B cell (primary cell): ENCODE measurements around the gene GMPR. TPM values are rescaled to one million over a fixed set of nuclear protein-coding genes. Genes with fewer than 3 reads are reported as not detected.

ENCODE experiments used
- ATAC-seq: fragments of 200-7000 bp; cut with Tn5 transposase; one replicate; pipeline ENCODE4 v1.10.0; 2021; ENCODE audit warnings: low read depth, mild to moderate bottlenecking, moderate number of reproducible peaks, moderate library complexity
- CTCF ChIA-PET: fragments of 350-600 bp; sonication (Branson Sonifier 250); formaldehyde crosslinking; loops from one replicate; lab custom pipeline; 2021; ENCODE audit warnings: antibody characterized with exemption, inconsistent platforms; lab: Charles Lee
- POLR2A ChIA-PET: fragments of 350-600 bp; sonication (Branson Sonifier 250); formaldehyde crosslinking; loops from one replicate; lab custom pipeline; 2021; ENCODE audit warnings: antibody characterized with exemption; lab: Charles Lee
- DNase-seq: peaks from one replicate; pipeline ENCODE4 v3.0.0; 2013
- H2AFZ ChIP-seq: 2 replicates; pipeline ENCODE4 v1.6.1; 2012; ENCODE audit warnings: mild to moderate bottlenecking, low read depth, low read length; ENCODE audit not compliant: insufficient read depth, poor library complexity, severe bottlenecking
- H3K27ac ChIP-seq, 2 donors: 1 replicate in 1 of 2; 2 replicates in 1 of 2; pipeline ENCODE4 v1.5.1; 2012 to 2013; ENCODE audit warnings: low read length in 2 of 2, mild to moderate bottlenecking in 2 of 2, moderate library complexity in 1 of 2
- H3K27me3 ChIP-seq, 4 experiments: fragments of 200-600 bp in 1 of 4; sonication (generic) in 1 of 4; replicated peaks in 1 of 4; 1 replicate in 2 of 4; 2 replicates in 2 of 4; pipeline versions ENCODE4 v1.6.1 to v1.7.0; 2013 to 2016; ENCODE audit warnings: low read length in 3 of 4, mild to moderate bottlenecking in 2 of 4, mixed read lengths in 1 of 4, moderate library complexity in 1 of 4; ENCODE audit not compliant: insufficient read depth in 4 of 4, control insufficient read depth in 3 of 4; ENCODE audit errors: control extremely low read depth in 1 of 4
- H3K36me3 ChIP-seq, 2 experiments: replicated peaks in 1 of 2; 1 replicate in 1 of 2; 2 replicates in 1 of 2; pipeline versions ENCODE4 v1.6.1 to v1.7.1; 2013; ENCODE audit warnings: low read length in 1 of 2; ENCODE audit not compliant: insufficient read depth in 2 of 2, control insufficient read depth in 1 of 2; ENCODE audit errors: control extremely low read depth in 1 of 2, extremely low read depth in 1 of 2
- H3K4me1 ChIP-seq, 2 donors: fragments of 200-600 bp in 1 of 2; sonication (generic) in 1 of 2; 1 replicate in 1 of 2; 2 replicates in 1 of 2; pipeline versions ENCODE4 v1.5.1 to v1.6.1; 2013 to 2017; ENCODE audit warnings: low read length in 2 of 2; ENCODE audit not compliant: control insufficient read depth in 2 of 2, insufficient read depth in 2 of 2
- H3K4me2 ChIP-seq: replicated peaks from 2 replicates; pipeline ENCODE3; 2012; ENCODE audit warnings: mild to moderate bottlenecking, low read depth, low read length; ENCODE audit not compliant: poor library complexity, severe bottlenecking
- H3K4me3 ChIP-seq, 5 experiments: fragments of 200-600 bp in 1 of 5; sonication (generic) in 1 of 5; 1 replicate in 3 of 5; 2 replicates in 2 of 5; pipeline versions ENCODE4 v1.5.1 to v1.7.0; 2011 to 2016; ENCODE audit warnings: low read length in 4 of 5, mild to moderate bottlenecking in 4 of 5, low read depth in 2 of 5, control low read depth in 1 of 5, moderate library complexity in 1 of 5; ENCODE audit not compliant: insufficient read depth in 1 of 5; ENCODE audit errors: control extremely low read depth in 1 of 5, extremely low read depth in 1 of 5
- H3K79me2 ChIP-seq: fragments of 200-600 bp; sonication (generic); one replicate; pipeline ENCODE4 v1.6.0; 2016; ENCODE audit warnings: low read length; ENCODE audit not compliant: control insufficient read depth, insufficient read depth
- H3K9ac ChIP-seq: fragments of 200-600 bp; sonication (generic); 2 replicates; pipeline ENCODE4 v1.6.1; 2017; ENCODE audit warnings: mild to moderate bottlenecking, low read length, moderate library complexity
- H3K9me3 ChIP-seq, 3 donors: one replicate each; pipeline versions ENCODE4 v1.6.1 to v1.7.1; 2013; ENCODE audit warnings: low read length in 2 of 3; ENCODE audit not compliant: control insufficient read depth in 2 of 3, insufficient read depth in 1 of 3; ENCODE audit errors: control extremely low read depth in 1 of 3
- H4K20me1 ChIP-seq: 2 replicates; pipeline ENCODE4 v1.6.0; 2012; ENCODE audit warnings: mild to moderate bottlenecking, low read length; ENCODE audit not compliant: insufficient read depth, control insufficient read depth, poor library complexity, severe bottlenecking
- H3K27ac Mint-ChIP-seq: one replicate; pipeline ENCODE4 v1.8.0; 2021; ENCODE audit warnings: mixed read lengths
- H3K27me3 Mint-ChIP-seq: one replicate; pipeline ENCODE4 v1.8.0; 2021; ENCODE audit warnings: mixed read lengths
- H3K4me1 Mint-ChIP-seq: one replicate; pipeline ENCODE4 v1.8.0; 2021; ENCODE audit warnings: mixed read lengths
- H3K4me3 Mint-ChIP-seq: one replicate; pipeline ENCODE4 v1.8.0; 2021; ENCODE audit warnings: mixed read lengths
- H3K9me3 Mint-ChIP-seq: one replicate; pipeline ENCODE4 v1.8.0; 2022; ENCODE audit warnings: mixed read lengths; ENCODE audit not compliant: insufficient read depth
- EZH2 ChIP-seq: IDR thresholded peaks from 2 replicates; pipeline ENCODE4 v1.6.1; 2012; ENCODE audit warnings: borderline replicate concordance, low read depth, mild to moderate bottlenecking, moderate library complexity, low read length; ENCODE audit not compliant: insufficient read depth, poor library complexity, severe bottlenecking
- WGBS: methylation state at CpG from one replicate; pipeline ENCODE4 v1.1.5; 2013; ENCODE audit warnings: missing lambda C conversion rate; ENCODE audit not compliant: insufficient coverage; 5-methylcytosine and 5-hydroxymethylcytosine counted together
- intact Hi-C: fragments of 100-400 bp; cut with micrococcal nuclease; formaldehyde crosslinking; loops from one replicate; pipeline ENCODE4 v1.10.0; 2022
- polyA plus RNA-seq: library from polyadenylated mRNA; depleted of rRNA; stranded (reverse); fragments of >200 nt; gene quantifications from 2 replicates; pipeline ENCODE4 v1.2.3, GENCODE V29; 2012
- total RNA-seq, 2 donors: library from RNA; stranded (reverse); fragments of 120-200 nt in 1 of 2; gene quantifications; 1 replicate in 1 of 2; 2 replicates in 1 of 2; pipeline versions ENCODE4 v1.2.3 to v1.2.4, GENCODE V29; 2013 to 2022
- TF ChIP-seq, protein P1 (sequence below): fragments of 200-600 bp; IDR thresholded peaks from one replicate; pipeline ENCODE4 v1.8.0; 2022; ENCODE audit warnings: antibody characterized with exemption, mild to moderate bottlenecking

Gene GMPR
- total and polyA plus RNA-seq, 2 donors (not counting 1 experiment from before 2014, with no cell fraction given), result 0.82 TPM; not detected in 1

DNA sequence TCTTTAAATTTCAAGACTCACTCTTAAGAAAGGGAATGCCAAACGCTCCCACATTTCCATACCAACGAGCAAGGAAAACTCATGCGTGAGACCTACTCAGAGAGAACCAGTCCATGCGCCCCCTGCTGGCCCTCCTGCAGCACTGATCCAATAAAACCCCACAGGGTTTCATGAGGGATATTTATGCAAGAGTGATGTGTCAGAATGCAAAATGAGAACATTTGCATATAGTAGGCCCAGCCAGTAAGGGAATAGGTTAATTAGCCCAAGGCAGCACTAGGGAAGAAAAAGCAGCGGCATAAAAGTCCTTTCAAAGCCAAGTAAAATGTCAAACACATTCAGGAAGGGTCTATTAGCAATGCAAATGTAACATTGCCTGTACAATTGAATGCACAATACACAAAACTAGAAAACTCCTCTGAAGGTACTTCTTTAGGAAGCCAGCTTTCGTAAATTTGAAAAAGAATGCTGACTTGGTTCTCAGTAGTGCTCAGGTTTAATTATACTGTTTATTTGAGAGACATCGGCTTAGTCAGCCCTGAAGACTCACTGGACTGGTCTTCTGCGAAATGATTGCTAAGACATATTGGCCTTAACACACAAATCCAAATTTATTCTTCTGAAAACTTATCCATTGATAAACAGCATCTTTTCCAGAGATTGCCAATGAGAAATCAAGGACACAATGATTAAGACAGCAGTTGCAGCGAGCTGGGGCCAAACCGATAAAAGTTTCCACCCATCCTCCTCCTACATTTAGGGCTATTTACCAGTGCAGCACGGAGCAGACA, 93.2 kb downstream of the GMPR start:
- Mint-ChIP-seq H3K4me1 (peaks cover 9% of the 10 kb centered on the region), H3K27ac (no peak overlapping the region), H3K9me3 (no peaks in the 10 kb centered on the region), H3K27me3 (no peaks in the 10 kb centered on the region), H3K4me3 (no peak overlapping the region)
- H3K4me1 ChIP-seq, result peaks cover 12% of the 10 kb centered on the region in 2 donors
- peak; percentile 77 for DNase-seq
- POLR2A ChIA-PET, result interaction anchor here (1.1 kb wide), 1 partner anchor 439 kb away, joined by 4 read pairs; no protein-coding TSS in a partner anchor
- no peak for TF ChIP-seq EZH2
- TF ChIP-seq, protein P1, sequence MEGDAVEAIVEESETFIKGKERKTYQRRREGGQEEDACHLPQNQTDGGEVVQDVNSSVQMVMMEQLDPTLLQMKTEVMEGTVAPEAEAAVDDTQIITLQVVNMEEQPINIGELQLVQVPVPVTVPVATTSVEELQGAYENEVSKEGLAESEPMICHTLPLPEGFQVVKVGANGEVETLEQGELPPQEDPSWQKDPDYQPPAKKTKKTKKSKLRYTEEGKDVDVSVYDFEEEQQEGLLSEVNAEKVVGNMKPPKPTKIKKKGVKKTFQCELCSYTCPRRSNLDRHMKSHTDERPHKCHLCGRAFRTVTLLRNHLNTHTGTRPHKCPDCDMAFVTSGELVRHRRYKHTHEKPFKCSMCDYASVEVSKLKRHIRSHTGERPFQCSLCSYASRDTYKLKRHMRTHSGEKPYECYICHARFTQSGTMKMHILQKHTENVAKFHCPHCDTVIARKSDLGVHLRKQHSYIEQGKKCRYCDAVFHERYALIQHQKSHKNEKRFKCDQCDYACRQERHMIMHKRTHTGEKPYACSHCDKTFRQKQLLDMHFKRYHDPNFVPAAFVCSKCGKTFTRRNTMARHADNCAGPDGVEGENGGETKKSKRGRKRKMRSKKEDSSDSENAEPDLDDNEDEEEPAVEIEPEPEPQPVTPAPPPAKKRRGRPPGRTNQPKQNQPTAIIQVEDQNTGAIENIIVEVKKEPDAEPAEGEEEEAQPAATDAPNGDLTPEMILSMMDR, result peak; percentile 83
- 50% methylated on average over 5 of the region's 11 CpGs for whole genome bisulfite sequencing
- CTCF ChIA-PET, result interaction anchor here (0.6 to 6.5 kb wide), 40 partner anchors 8 to 1670 kb away, joined by 3 to 87 read pairs (median 4); partner anchors contain the start of gene ATXN1
- ATAC-seq, result peak; percentile 63
- peak overlapping the region; percentile 30 for H3K9ac ChIP-seq
- peak overlapping the region; percentile 59 for H2AFZ ChIP-seq
- peak overlapping the region; percentile 60 to 67 for H3K27ac ChIP-seq
- H3K36me3 ChIP-seq, result no peaks in the 10 kb centered on the region
- intact Hi-C loops, result loop anchor here (1.0 to 10.0 kb wide), 11 partner anchors 15 to 756 kb away; partner anchors contain the start of gene ATXN1
- H4K20me1 ChIP-seq, result no peaks in the 10 kb centered on the region
- no peaks in the 10 kb centered on the region for H3K9me3 ChIP-seq
- H3K79me2 ChIP-seq, result no peaks in the 10 kb centered on the region
- H3K4me3 ChIP-seq, result peak overlapping the region in 1 of 5 experiments; percentile 31
- H3K4me2 ChIP-seq, result peak overlapping the region; percentile 55
- H3K27me3 ChIP-seq, result no peaks in the 10 kb centered on the region

DNA sequence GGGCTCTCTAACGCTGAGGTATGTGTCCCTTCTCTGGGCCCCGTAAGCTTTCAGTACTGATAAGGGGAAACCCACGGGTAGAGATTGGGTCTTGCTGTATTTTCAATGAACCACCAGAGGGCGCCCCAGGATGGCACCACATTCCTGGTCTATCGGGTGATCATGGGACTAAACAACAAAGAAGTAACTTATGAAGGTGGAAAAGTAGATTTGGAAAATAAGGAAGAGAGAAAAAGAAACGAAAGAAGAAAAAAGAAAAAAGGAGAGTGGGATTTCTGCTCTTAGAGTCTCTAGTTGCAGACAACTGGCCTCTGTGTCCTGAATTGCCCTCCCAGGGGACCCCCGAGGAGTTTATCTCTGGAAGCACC, 93.8 kb downstream of the GMPR start:
- POLR2A ChIA-PET, result interaction anchor here (1.1 kb wide), 1 partner anchor 439 kb away, joined by 4 read pairs; no protein-coding TSS in a partner anchor
- Histone ChIP-seq H4K20me1 (no peaks in the 10 kb centered on the region), H3K4me3 (peak overlapping the region in 1 of 5 experiments; percentile 31), H3K36me3 (no peaks in the 10 kb centered on the region), H3K27ac (peak overlapping the region; percentile 60 to 67), H3K9me3 (no peaks in the 10 kb centered on the region), H3K79me2 (no peaks in the 10 kb centered on the region), H3K4me1 (peaks cover 12% of the 10 kb centered on the region in 2 donors), H3K9ac (peak overlapping the region; percentile 30), H2AFZ (peak overlapping the region; percentile 59), H3K27me3 (no peaks in the 10 kb centered on the region), H3K4me2 (peak overlapping the region; percentile 55)
- CTCF ChIA-PET, result interaction anchor here (0.6 to 6.5 kb wide), 40 partner anchors 8 to 1671 kb away, joined by 3 to 87 read pairs (median 4); partner anchors contain the start of gene ATXN1
- no peak overlapping the region for H3K4me3 Mint-ChIP-seq
- intact Hi-C loops, result loop anchor here (1.0 to 10.0 kb wide), 9 partner anchors 77 to 755 kb away; no protein-coding TSS in a partner anchor
- no peaks in the 10 kb centered on the region for H3K9me3 Mint-ChIP-seq
- H3K27ac Mint-ChIP-seq, result no peak overlapping the region
- peaks cover 9% of the 10 kb centered on the region for H3K4me1 Mint-ChIP-seq
- ATAC-seq (peak; percentile 95), DNase-seq (peak; percentile 88)
- H3K27me3 Mint-ChIP-seq, result no peaks in the 10 kb centered on the region
- TF ChIP-seq, protein P1, result peak; percentile 85
- TF ChIP-seq EZH2, result no peak
- 5% methylated on average over 5 of the region's 7 CpGs for WGBS
